OCI-LY1 (cell line): ENCODE measurements around the gene SPRED3.

Experiments
- H2AFZ ChIP-seq: fragments of 200-600 bp; sonication (generic), shearing (Covaris generic); 2 replicates; pipeline ENCODE4 v1.6.0; 2014; ENCODE audit warnings: antibody characterized with exemption, mild to moderate bottlenecking, low read length
- H3F3A ChIP-seq: fragments of 200-600 bp; sonication (generic), shearing (Covaris generic); 2 replicates; pipeline ENCODE4 v1.6.0; 2014; ENCODE audit warnings: mild to moderate bottlenecking, antibody characterized with exemption, low read length, moderate library complexity; ENCODE audit not compliant: insufficient read depth
- H3K27ac ChIP-seq: fragments of 200-600 bp; sonication (generic); 2 replicates; pipeline ENCODE4 v1.5.1; 2014; ENCODE audit warnings: low read length, mixed run types, mild to moderate bottlenecking, low read depth; ENCODE audit not compliant: poor library complexity, severe bottlenecking
- H3K27me3 ChIP-seq: fragments of 200-600 bp; sonication (generic); 2 replicates; pipeline ENCODE4 v1.6.0; 2014; ENCODE audit warnings: antibody characterized with exemption, mild to moderate bottlenecking, low read length, moderate library complexity; ENCODE audit not compliant: insufficient read depth
- H3K36me3 ChIP-seq: fragments of 200-600 bp; sonication (generic); 2 replicates; pipeline ENCODE4 v1.6.1; 2014; ENCODE audit warnings: mild to moderate bottlenecking, antibody characterized with exemption, low read length, moderate library complexity, mixed read lengths; ENCODE audit not compliant: insufficient read depth
- H3K4me1 ChIP-seq: fragments of 200-600 bp; sonication (generic); 2 replicates; pipeline ENCODE4 v1.5.1; 2014; ENCODE audit warnings: mild to moderate bottlenecking, low read length, moderate library complexity; ENCODE audit not compliant: insufficient read depth, severe bottlenecking
- H3K4me2 ChIP-seq: fragments of 200-600 bp; sonication (generic), shearing (Covaris generic); 2 replicates; pipeline ENCODE4 v1.6.1; 2014; ENCODE audit warnings: low read length
- H3K4me3 ChIP-seq: fragments of 200-600 bp; sonication (generic); 2 replicates; pipeline ENCODE4 v1.5.1; 2014; ENCODE audit warnings: low read length, low read depth, mild to moderate bottlenecking, mixed read lengths; ENCODE audit not compliant: poor library complexity, severe bottlenecking
- H3K79me2 ChIP-seq: fragments of 200-600 bp; shearing (Covaris generic); 2 replicates; pipeline ENCODE4 v1.6.1; 2016; ENCODE audit warnings: mixed run types, low read length, mixed read lengths; ENCODE audit not compliant: insufficient read depth
- H3K9ac ChIP-seq: fragments of 200-600 bp; sonication (generic), shearing (Covaris generic); 2 replicates; pipeline ENCODE4 v1.6.1; 2014; ENCODE audit warnings: mild to moderate bottlenecking, low read length, mixed read lengths
- H3K9me2 ChIP-seq: fragments of 200-600 bp; sonication (generic), shearing (Covaris generic); 2 replicates; pipeline ENCODE4 v1.6.1; 2014; ENCODE audit warnings: low read depth, mild to moderate bottlenecking, low read length, mixed read lengths
- H3K9me3 ChIP-seq: fragments of 200-600 bp; shearing (Covaris generic); 2 replicates; pipeline ENCODE4 v1.6.1; 2014; ENCODE audit warnings: low read length, mixed read lengths
- H4K20me1 ChIP-seq: fragments of 200-600 bp; sonication (generic), shearing (Covaris generic); 2 replicates; pipeline ENCODE4 v1.6.0; 2016; ENCODE audit warnings: mild to moderate bottlenecking, low read length; ENCODE audit not compliant: insufficient read depth
- CTCF ChIP-seq: fragments of 200-600 bp; sonication (generic), shearing (Covaris generic); IDR thresholded peaks from 2 replicates; pipeline ENCODE4 v1.5.1; 2017; ENCODE audit warnings: mild to moderate bottlenecking, antibody characterized with exemption, low read length, moderate library complexity, mixed read lengths
- EZH2 ChIP-seq: fragments of 200-600 bp; sonication (generic), shearing (Covaris generic); IDR thresholded peaks from 2 replicates; pipeline ENCODE4 v1.8.0; 2017; ENCODE audit warnings: borderline replicate concordance, mixed run types, mild to moderate bottlenecking, antibody characterized with exemption, low read length, moderate library complexity, mixed read lengths

Gene SPRED3

GRCh38 chr19:38346837-38347236 lies 41.7 kb upstream of the SPRED3 start:
- H4K20me1 ChIP-seq, result no peaks in the 10 kb centered on the region
- no peak overlapping the region for H3K4me2 ChIP-seq
- H3K27me3 ChIP-seq, result no peaks in the 10 kb centered on the region
- TF ChIP-seq CTCF (no peak), EZH2 (no peak)
- H3K9me3 ChIP-seq, result no peaks in the 10 kb centered on the region
- no peak overlapping the region for H3K4me3 ChIP-seq
- no peaks in the 10 kb centered on the region for H3K79me2 ChIP-seq
- H3F3A ChIP-seq, result no peaks in the 10 kb centered on the region
- H3K9ac ChIP-seq, result no peak overlapping the region
- H3K27ac ChIP-seq, result no peak overlapping the region
- no peaks in the 10 kb centered on the region for H3K36me3 ChIP-seq
- H2AFZ ChIP-seq, result no peak overlapping the region
- no peaks in the 10 kb centered on the region for H3K9me2 ChIP-seq
- H3K4me1 ChIP-seq, result no peaks in the 10 kb centered on the region

- no peaks in the 10 kb centered on the region for H3K4me1 ChIP-seq
- H3K9me2 ChIP-seq, result no peaks in the 10 kb centered on the region
Measured at GRCh38 chr19:38350883-38351282, 37.6 kb upstream of the SPRED3 start.

GRCh38 chr19:38351865-38352395 lies 36.6 kb upstream of the SPRED3 start:
- H3K4me2 ChIP-seq, result no peak overlapping the region
- no peaks in the 10 kb centered on the region for H3K9me2 ChIP-seq
- no peak overlapping the region for H3K4me3 ChIP-seq
- no peaks in the 10 kb centered on the region for H3K36me3 ChIP-seq
- H3K27ac ChIP-seq, result no peak overlapping the region
- H3K79me2 ChIP-seq, result no peaks in the 10 kb centered on the region
- no peaks in the 10 kb centered on the region for H3F3A ChIP-seq
- H2AFZ ChIP-seq, result no peak overlapping the region
- H3K9me3 ChIP-seq, result no peaks in the 10 kb centered on the region
- no peak overlapping the region for H3K9ac ChIP-seq
- TF ChIP-seq CTCF (no peak), EZH2 (no peak)
- H3K4me1 ChIP-seq, result no peaks in the 10 kb centered on the region
- H4K20me1 ChIP-seq, result no peaks in the 10 kb centered on the region
- H3K27me3 ChIP-seq, result peaks cover 3% of the 10 kb centered on the region; the same call in 1 of the 2 replicates

More at GRCh38 chr19:38350883-38351282, 37.6 kb upstream of the SPRED3 start:
- H3K79me2 ChIP-seq, result no peaks in the 10 kb centered on the region
- H3K4me3 ChIP-seq, result no peak overlapping the region
- no peak for TF ChIP-seq CTCF
- no peak for TF ChIP-seq EZH2
- H3K9me3 ChIP-seq, result no peaks in the 10 kb centered on the region
- no peaks in the 10 kb centered on the region for H3K36me3 ChIP-seq
- H3K9ac ChIP-seq, result no peak overlapping the region
- H2AFZ ChIP-seq, result no peak overlapping the region
- no peak overlapping the region for H3K27ac ChIP-seq
- no peak overlapping the region for H3K4me2 ChIP-seq
- no peaks in the 10 kb centered on the region for H4K20me1 ChIP-seq
- no peaks in the 10 kb centered on the region for H3F3A ChIP-seq
- H3K27me3 ChIP-seq, result peaks cover 3% of the 10 kb centered on the region; the same call in 1 of the 2 replicates
